Measurements from ENCODE around the gene ERICH3. TPM values are rescaled to one million over a fixed set of nuclear protein-coding genes. Genes with fewer than 3 reads are reported as not detected.

Gene ERICH3
- polyA plus RNA-seq, 1 donor (not counting 4 experiments of a cell fraction or from before 2014, with no cell fraction given) = not detected

DNA sequence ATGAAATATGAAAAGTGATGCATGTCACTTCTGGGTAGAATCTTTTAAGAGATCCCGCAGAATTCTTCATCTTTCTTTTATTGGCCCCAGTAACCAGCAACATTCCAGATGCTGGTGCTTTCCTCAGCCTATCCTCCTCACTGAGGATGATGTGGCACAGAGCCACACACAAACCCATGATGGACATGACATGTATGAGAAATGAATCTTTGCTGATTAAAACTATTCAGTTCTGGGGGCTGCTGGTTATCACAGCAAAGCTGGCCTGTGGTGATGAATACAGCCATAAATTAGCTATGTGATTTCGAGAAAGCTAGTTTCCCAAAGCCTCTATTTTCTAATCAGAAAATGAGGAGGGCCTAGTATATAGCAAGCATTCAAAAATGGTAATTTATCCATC, 8.3 kb upstream of the ERICH3 start:
- Histone ChIP-seq H3K27me3 (ENCODE audit: control insufficient read depth, extremely low read depth, insufficient read depth, low read length) (no peaks in the 10 kb centered on the region), H3K9ac (ENCODE audit: control insufficient read depth, extremely low read depth, insufficient read depth, low read length) (no peak overlapping the region), H3K4me3 (ENCODE audit: control insufficient read depth in 2 of 3, extremely low read depth in 1 of 3, insufficient read depth in 2 of 3, low read depth in 1 of 3, low read length in 3 of 3) (no peak overlapping the region), H2AFZ (ENCODE audit: control insufficient read depth, low read length) (no peak overlapping the region), H3K9me1 (ENCODE audit: control insufficient read depth, extremely low read depth, insufficient read depth, low read length) (no peaks in the 10 kb centered on the region), H3K79me2 (ENCODE audit: control insufficient read depth, insufficient read depth, low read length) (no peaks in the 10 kb centered on the region), H3K36me3 (ENCODE audit: control insufficient read depth in 2 of 2, extremely low read depth in 1 of 2, insufficient read depth in 2 of 2, low read length in 2 of 2) (no peaks in the 10 kb centered on the region), H3K4me1 (ENCODE audit: control insufficient read depth, extremely low read depth, insufficient read depth, low read length) (no peaks in the 10 kb centered on the region), H4K20me1 (ENCODE audit: control insufficient read depth, extremely low read depth, insufficient read depth, low read length) (no peaks in the 10 kb centered on the region), H3K27ac (ENCODE audit: control insufficient read depth, insufficient read depth, low read length) (no peak overlapping the region), H3K4me2 (ENCODE audit: control insufficient read depth, extremely low read depth, insufficient read depth, low read depth, low read length) (no peak overlapping the region), H3K9me3 (ENCODE audit: control insufficient read depth, low read depth, low read length) (no peaks in the 10 kb centered on the region)
- TF ChIP-seq, protein P1, sequence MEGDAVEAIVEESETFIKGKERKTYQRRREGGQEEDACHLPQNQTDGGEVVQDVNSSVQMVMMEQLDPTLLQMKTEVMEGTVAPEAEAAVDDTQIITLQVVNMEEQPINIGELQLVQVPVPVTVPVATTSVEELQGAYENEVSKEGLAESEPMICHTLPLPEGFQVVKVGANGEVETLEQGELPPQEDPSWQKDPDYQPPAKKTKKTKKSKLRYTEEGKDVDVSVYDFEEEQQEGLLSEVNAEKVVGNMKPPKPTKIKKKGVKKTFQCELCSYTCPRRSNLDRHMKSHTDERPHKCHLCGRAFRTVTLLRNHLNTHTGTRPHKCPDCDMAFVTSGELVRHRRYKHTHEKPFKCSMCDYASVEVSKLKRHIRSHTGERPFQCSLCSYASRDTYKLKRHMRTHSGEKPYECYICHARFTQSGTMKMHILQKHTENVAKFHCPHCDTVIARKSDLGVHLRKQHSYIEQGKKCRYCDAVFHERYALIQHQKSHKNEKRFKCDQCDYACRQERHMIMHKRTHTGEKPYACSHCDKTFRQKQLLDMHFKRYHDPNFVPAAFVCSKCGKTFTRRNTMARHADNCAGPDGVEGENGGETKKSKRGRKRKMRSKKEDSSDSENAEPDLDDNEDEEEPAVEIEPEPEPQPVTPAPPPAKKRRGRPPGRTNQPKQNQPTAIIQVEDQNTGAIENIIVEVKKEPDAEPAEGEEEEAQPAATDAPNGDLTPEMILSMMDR (optimal IDR thresholded peaks at IDR 0.05 in 1 of 3, IDR thresholded peaks at IDR 0.05 in 1 of 3, conservative IDR thresholded peaks at IDR 0.05 in 1 of 3; ENCODE audit: extremely low read depth in 1 of 3, insufficient read depth in 2 of 3, low read length in 3 of 3) = no peak
- TF ChIP-seq EZH2 (IDR thresholded peaks at IDR 0.05; ENCODE audit: low read length) = no peak
- DNase-seq (ENCODE audit: low read depth, low spot score) (no peak), FAIRE-seq (no peak)
- dilution Hi-C loops (cut with MboI; ENCODE audit: extremely low pct_ligation_motif_present, low sequenced_read_pairs) = no loop called here

- Histone ChIP-seq H3K4me2 (ENCODE audit: control insufficient read depth, extremely low read depth, insufficient read depth, low read depth, low read length) (no peak overlapping the region), H3K9me3 (ENCODE audit: control insufficient read depth, low read depth, low read length) (no peaks in the 10 kb centered on the region), H3K79me2 (ENCODE audit: control insufficient read depth, insufficient read depth, low read length) (no peaks in the 10 kb centered on the region), H3K27ac (ENCODE audit: control insufficient read depth, insufficient read depth, low read length) (no peak overlapping the region), H3K27me3 (ENCODE audit: control insufficient read depth, extremely low read depth, insufficient read depth, low read length) (no peaks in the 10 kb centered on the region), H3K4me1 (ENCODE audit: control insufficient read depth, extremely low read depth, insufficient read depth, low read length) (no peaks in the 10 kb centered on the region), H3K4me3 (ENCODE audit: control insufficient read depth in 2 of 3, extremely low read depth in 1 of 3, insufficient read depth in 2 of 3, low read depth in 1 of 3, low read length in 3 of 3) (no peak overlapping the region), H2AFZ (ENCODE audit: control insufficient read depth, low read length) (no peak overlapping the region), H3K9ac (ENCODE audit: control insufficient read depth, extremely low read depth, insufficient read depth, low read length) (no peak overlapping the region), H3K36me3 (ENCODE audit: control insufficient read depth in 2 of 2, extremely low read depth in 1 of 2, insufficient read depth in 2 of 2, low read length in 2 of 2) (no peaks in the 10 kb centered on the region), H4K20me1 (ENCODE audit: control insufficient read depth, extremely low read depth, insufficient read depth, low read length) (no peaks in the 10 kb centered on the region), H3K9me1 (ENCODE audit: control insufficient read depth, extremely low read depth, insufficient read depth, low read length) (no peaks in the 10 kb centered on the region)
- no peak for TF ChIP-seq EZH2 (IDR thresholded peaks at IDR 0.05; ENCODE audit: low read length)
- TF ChIP-seq, protein P1 (optimal IDR thresholded peaks at IDR 0.05 in 1 of 3, IDR thresholded peaks at IDR 0.05 in 1 of 3, conservative IDR thresholded peaks at IDR 0.05 in 1 of 3; ENCODE audit: extremely low read depth in 1 of 3, insufficient read depth in 2 of 3, low read length in 3 of 3) = no peak
- dilution Hi-C loops (cut with MboI; ENCODE audit: extremely low pct_ligation_motif_present, low sequenced_read_pairs) = no loop called here
- no peak for FAIRE-seq
- no peak for DNase-seq (ENCODE audit: low read depth, low spot score)
Measured at GRCh38 chr1:74681449-74681848, 7.9 kb upstream of the ERICH3 start.

Data from keratinocyte (primary cell).